NCI-H345 (cell line): ENCODE results near the gene KIF26A.
"Not testable (repeated sequence)": the region's sequence is repeated elsewhere in the genome, so short reads cannot be mapped to it uniquely, and the experiment has no call there.

ENCODE experiments used
- DNase-seq: peaks from one replicate; lab custom pipeline; 2025; lab: John Stamatoyannopoulos, UW

Gene KIF26A

GRCh38 chr14:104144453-104144790 is 6.0 kb downstream of the KIF26A start:
- DNase-seq, result no peak

DNA sequence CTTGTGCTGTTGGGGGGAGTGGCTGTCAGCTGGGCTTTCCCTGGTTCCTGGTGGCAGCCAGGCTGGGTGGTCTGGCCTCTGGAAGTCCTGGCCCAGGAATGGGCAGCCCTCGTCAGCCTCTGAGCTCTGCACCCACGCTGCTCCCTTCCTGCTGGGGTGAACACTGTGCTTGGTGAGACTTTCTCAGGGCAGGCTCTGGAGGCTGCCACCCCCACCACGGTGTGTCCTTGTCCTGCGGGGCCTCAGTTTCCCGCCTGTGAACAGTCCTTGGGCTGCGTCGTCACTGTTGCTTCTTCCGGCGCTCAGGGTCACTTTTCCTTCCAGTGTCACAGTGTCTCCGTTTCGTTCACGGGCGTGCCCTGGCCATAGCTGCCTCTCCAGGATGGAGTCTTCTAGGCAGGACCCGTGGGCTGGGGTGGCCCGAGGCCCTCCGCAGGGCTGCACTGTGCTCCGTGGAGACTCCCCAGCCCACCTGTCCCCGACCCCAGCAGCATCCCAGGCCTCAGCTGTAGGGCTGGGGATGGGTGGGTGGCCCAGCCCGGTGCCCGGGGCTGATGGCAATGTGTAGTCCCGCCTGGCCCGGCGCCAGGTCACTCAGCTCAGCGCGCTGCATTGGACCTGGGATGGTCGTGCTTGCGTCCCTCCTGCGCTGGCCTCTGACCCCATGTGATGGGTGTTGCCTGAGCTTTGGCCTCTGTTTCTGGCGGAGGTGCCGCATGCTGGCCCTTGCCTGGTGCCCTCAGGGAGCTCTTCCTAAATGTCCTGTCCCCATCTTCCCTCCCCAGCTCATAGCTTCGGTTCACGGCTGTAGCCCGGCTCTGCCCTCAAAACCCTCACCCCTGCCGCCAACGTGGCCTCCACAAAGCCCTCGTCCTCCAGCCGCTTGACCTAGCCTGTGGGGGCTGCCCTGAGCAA is 6.8 kb downstream of the KIF26A start:
- no peak for DNase-seq

- no peak for DNase-seq
Measured at GRCh38 chr14:104145826-104146601, 7.6 kb downstream of the KIF26A start.

DNA sequence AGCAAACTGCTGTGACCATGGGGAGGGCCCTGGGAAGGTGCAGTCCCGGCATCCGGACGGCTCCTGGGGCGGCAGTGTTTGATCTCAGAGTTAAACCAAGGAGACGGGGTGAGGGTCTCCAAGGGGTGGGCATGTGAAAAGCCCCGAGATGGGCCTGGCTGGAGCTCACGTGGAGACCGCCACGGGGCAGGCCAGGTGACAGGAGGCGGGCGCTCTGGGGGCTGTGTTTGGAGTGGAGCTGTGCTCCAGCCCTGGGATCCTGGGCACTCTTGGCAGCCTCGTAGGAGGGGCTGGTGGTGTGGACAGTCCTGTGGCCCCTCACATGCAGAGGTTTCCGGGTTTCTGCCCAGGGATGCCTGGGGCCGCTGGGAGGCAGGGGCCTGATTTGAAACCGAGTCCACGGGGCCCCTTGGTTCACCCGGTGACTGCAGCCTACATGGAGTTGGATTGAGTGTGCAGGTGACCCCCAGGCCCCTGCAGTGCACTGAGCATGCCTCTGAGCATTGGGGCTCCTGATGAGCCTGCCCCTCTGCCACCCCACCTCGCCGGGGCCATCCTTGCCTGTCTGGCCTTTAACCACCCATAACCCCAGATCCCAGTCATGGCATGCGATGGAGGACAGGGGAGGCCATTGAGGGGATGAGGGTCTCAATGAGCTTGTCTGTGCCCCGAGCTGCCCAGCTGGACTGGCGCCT is 8.4 kb downstream of the KIF26A start:
- DNase-seq, result no peak

DNA sequence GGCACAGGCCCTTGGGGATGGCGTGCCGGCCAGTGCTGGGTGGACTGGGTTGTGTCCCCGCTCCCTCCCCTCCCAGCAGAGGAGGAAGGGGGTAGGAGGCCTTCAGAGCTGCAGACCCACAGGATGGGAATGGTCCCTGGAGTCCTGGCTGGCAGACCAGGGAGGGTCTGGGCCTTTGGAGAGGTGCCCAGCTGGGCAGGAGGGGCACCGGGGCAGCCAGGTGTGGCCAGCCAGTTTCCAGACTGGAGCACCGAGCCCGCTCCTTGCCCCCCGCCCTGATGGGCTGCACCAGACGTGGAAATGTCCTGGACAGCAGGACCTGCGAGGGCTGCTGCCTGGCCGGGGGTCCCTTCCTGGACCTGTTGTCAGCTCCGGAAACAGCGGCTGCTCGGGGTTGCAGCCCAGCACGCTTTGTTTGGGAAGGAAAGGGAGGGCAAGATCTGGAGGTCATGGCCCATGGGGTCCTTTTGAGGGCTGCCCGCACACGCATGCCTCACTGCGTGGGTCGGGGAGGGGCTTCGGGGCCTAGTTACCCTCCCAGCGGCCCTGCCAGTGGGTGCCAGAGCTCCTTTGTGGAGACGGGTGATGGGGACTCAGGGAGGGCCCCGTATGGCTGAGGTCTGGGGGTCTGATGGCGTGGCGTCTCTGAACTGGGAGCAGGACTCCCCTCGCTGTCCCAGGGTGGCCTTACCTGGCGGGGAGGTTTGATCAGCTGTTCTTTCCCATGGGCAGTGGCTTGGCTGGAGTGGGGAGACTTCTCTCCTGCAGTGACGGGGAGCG is 9.1 kb downstream of the KIF26A start:
- no peak for DNase-seq

GRCh38 chr14:104148433-104149277 is 10.3 kb downstream of the KIF26A start:
- no peak for DNase-seq

- no peak for DNase-seq
Measured at GRCh38 chr14:104149278-104149595, 10.8 kb downstream of the KIF26A start.

- DNase-seq, result no peak
Measured at GRCh38 chr14:104149617-104150135, 11.3 kb downstream of the KIF26A start.

- peak; percentile 18 for DNase-seq
Measured at GRCh38 chr14:104150136-104151025, 12.0 kb downstream of the KIF26A start.

DNA sequence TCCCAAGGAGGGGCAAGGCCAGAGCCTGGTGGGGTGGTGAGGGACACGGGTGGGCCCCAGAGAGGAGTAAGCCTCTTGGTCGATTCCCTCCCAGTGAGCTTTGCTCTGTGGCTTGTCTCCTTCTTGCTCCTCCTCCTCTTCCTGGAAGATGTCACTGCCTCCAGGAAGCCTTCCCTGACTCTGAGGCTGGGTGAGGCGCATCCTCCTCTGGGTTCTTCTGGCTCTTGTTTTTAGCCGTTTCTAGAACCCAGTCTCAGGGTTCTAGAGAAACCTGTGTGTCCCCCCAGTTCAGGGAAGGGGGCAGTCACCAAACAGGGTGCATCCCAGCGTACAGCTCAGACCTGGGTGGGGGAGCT is 12.6 kb downstream of the KIF26A start:
- DNase-seq, result no peak

DNA sequence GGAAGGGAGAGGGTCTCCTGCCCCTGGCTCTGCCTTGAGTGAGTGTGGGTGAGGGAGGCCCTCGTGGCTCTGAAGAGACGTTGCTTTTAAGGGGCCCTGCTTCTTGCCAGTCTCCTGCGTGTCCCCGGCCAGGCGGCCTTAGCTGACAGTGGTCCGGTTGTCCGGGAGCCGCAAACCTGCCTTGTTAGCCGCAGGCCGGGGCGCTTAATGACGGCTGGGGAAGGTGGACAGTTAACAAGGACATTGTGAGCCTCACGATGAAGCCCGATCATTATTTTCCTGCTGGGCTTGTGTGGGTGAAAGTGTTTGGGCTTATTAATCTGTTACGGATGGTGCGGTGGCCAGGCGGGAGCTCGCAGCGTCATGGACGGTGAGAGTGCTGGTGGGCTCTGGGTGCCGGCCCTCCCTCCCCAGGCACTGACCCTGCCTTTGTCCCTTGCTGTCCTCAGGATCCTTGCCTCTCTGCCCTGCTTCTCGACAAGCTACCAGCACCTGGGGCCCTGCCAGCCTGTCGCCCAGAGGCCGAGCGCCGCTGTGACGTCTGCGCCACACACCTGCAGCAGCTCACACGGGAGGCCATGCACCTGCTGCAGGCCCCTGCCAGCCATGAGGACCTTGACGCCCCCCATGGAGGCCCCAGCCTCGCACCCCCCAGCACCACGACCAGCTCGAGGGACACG is 13.3 kb downstream of the KIF26A start:
- DNase-seq, result no peak

DNA sequence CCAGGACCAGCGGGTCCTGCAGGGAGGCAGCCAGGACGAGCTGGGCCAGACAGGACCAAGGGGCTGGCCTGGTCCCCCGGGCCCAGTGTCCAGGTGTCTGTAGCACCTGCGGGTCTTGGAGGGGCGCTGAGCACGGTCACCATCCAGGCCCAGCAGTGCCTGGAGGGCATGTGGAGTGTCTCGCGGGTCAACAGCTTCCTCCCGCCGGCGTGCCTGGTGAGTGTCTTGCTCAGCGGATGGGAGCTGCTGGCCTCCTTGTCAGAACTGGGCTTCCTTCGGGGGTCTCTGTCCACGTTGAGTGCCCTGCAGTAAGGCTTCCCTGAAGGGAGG is 13.8 kb downstream of the KIF26A start:
- DNase-seq, result no peak

DNA sequence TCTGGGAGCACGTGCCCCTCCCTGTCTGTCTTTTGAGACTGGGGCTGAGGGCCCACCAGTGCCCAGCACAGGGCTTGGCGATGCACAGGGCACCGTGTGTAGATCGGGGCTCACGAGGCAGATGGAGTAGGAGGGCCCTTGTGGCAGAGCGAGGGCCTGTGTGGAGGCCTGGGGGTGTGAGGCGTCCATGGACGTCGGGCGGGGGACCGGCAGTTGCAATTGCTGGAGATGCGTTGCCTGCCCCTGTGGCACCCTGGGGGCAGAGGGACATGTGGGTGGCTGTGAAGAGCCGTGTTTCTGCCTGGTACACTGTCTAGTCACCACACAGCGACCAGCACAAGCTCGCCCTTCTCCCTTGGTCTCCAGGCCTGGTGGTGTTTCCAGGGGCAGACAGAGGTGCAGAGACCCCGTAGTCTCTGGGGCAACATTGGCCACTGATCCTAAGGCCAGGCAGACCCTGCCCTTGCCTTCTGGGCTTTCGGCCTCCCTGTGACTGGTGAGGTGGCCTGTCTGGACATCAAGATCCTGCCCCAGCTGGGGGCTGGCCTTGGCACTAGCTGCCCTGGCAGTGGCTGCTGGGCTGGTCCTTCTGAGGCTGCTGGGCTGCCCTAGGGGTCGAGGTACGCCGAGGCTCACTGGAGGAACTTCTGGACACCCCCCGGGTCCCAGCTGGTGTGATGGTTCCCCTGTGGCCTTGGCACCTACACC is 14.5 kb downstream of the KIF26A start:
- DNase-seq, result no peak

- DNase-seq, result not testable (repeated sequence)
Measured at GRCh38 chr14:104153394-104153755, 15.0 kb downstream of the KIF26A start.

DNA sequence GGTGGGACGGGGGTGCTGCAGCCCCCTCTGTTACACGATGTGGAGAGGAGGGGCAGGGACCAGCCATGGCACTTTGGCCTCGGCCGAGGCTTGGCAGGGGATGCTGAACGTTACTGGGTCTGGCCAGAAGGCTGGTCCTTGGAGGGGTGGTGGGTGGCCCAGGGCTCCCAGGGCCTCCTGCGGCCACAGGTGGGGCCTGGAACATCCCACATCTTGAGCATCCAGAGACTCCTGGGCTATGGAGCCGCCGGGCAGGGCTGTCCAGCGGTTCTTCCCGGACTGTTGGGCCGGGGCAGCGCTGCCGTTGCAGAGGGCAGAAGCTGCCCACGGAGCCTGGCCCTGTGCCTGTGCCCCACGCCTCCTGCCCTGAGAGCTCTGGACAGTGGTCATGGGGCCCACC is 15.9 kb downstream of the KIF26A start:
- no peak for DNase-seq

GRCh38 chr14:104155513-104155912 is 17.1 kb downstream of the KIF26A start:
- DNase-seq, result no peak

GRCh38 chr14:104156142-104156541 is 17.8 kb downstream of the KIF26A start:
- no peak for DNase-seq

DNA sequence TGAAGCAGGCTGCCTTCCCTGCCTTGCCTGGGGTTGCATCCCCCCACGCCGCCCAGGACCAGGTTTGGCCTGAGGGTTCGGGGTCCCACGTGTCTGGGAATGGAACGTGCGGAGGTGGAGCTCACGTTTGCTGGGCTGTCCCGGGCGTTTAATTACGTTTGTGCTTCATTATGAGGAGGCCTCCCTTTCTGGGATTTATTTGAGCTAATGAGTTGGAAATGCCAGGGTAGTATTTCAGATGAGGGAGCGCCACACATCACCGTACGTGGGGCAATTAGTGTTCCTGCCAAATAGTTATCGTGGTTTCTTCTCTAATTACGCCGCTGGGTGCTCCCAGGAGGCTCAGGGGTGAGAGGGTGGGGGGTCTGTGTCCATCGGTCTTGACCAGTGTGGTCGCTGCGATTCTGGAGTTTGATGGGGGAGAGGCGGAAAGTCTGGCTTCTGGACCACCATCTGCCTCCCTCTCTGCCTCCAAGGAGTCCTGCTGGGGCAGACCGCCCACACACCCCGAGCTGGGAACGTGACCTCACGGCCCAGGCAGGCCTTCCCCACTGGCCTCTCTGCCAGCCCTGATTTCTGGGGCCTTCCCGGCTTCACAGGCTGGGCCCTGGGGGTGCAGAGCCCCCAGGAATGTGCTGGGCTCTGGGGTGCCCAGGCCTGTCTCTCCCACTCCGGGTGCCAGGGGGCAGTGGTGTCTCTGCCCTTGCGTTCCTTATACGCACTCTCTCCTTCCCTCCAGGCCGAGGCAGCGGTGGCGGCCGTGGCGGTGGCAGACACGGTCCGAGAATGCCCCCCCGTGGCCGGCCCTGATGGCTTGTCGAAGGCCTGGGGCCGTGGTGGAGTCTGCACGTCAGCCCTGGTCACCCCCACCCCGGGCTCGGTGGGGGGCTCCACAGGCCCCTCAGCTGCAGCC is 18.9 kb downstream of the KIF26A start:
- no peak for DNase-seq
